ENCODE data around the gene WDFY4.

WDFY4 gene

GRCh38 chr10:48656914-48657305 is 27.8 kb upstream of the WDFY4 start:
- DNase-seq, result no peak

GRCh38 chr10:48657416-48657815 is 27.3 kb upstream of the WDFY4 start:
- DNase-seq, result no peak

GRCh38 chr10:48658243-48658974 is 26.3 kb upstream of the WDFY4 start:
- DNase-seq, result peak; percentile 49 to 71

- no peak for DNase-seq
Measured at GRCh38 chr10:48658975-48659269, 25.8 kb upstream of the WDFY4 start.

GRCh38 chr10:48659790-48660189 is 24.9 kb upstream of the WDFY4 start:
- no peak for DNase-seq

- no peak for DNase-seq
Measured at GRCh38 chr10:48661441-48661840, 23.2 kb upstream of the WDFY4 start.

- DNase-seq, result peak; percentile 23 to 83
Measured at GRCh38 chr10:48667960-48668590, 16.6 kb upstream of the WDFY4 start.

- DNase-seq, result peak in 1 of 2 donors; percentile 86
Measured at GRCh38 chr10:48670978-48671913, 13.4 kb upstream of the WDFY4 start.

- peak in 1 of 2 donors; percentile 69 for DNase-seq
Measured at GRCh38 chr10:48671914-48672595, 12.6 kb upstream of the WDFY4 start.

GRCh38 chr10:48672596-48673265 is 11.9 kb upstream of the WDFY4 start:
- peak in 1 of 2 donors; percentile 30 for DNase-seq

- no peak for DNase-seq
Measured at GRCh38 chr10:48677625-48678024, 7.0 kb upstream of the WDFY4 start.

- DNase-seq, result peak in 1 of 2 donors; percentile 38
Measured at GRCh38 chr10:48678041-48678440, 6.6 kb upstream of the WDFY4 start.

- DNase-seq, result no peak
Measured at GRCh38 chr10:48681740-48682139, 2.9 kb upstream of the WDFY4 start.

GRCh38 chr10:48682265-48682664 is 2.4 kb upstream of the WDFY4 start:
- no peak for DNase-seq

GRCh38 chr10:48683424-48683823 is 1.2 kb upstream of the WDFY4 start:
- no peak for DNase-seq

- DNase-seq, result peak in 1 of 2 donors; percentile 33
Measured at GRCh38 chr10:48683868-48684267, 805 bp upstream of the WDFY4 start.

- DNase-seq, result no peak
Measured at GRCh38 chr10:48684463-48684791, 246 bp upstream of the WDFY4 start.

GRCh38 chr10:48685731-48686130 is 1.1 kb downstream of the WDFY4 start:
- no peak for DNase-seq

- DNase-seq, result no peak
Measured at GRCh38 chr10:48690791-48691660, 6.4 kb downstream of the WDFY4 start.

- DNase-seq, result no peak
Measured at GRCh38 chr10:48691812-48692528, 7.3 kb downstream of the WDFY4 start.

- no peak for DNase-seq
Measured at GRCh38 chr10:48692748-48693147, 8.1 kb downstream of the WDFY4 start.
